Thoracic aorta (tissue), 2 donors: ENCODE measurements around the gene CELA2B. TPM values are rescaled to one million over a fixed set of nuclear protein-coding genes. Genes with fewer than 3 reads are reported as not detected.
"Not testable (repeated sequence)": the region's sequence is repeated elsewhere in the genome, so short reads cannot be mapped to it uniquely, and the experiment has no call there.

ENCODE experiments used
- ATAC-seq: fragments of 150-250 bp; one replicate; pipeline ENCODE4 v1.8.0; 2017; ENCODE audit warnings: low read depth; ENCODE audit not compliant: insufficient number of reproducible peaks, low FRiP score
- DNase-seq: peaks from one replicate; pipeline ENCODE4 v3.0.0-alpha.2; 2020; ENCODE audit warnings: low spot score
- H3K27ac ChIP-seq, 2 donors: fragments of 200-600 bp; sonication (generic); 1 replicate in 1 of 2; 2 replicates in 1 of 2; pipeline ENCODE4 v1.5.1; 2016; ENCODE audit warnings: mild to moderate bottlenecking in 2 of 2, moderate library complexity in 2 of 2
- H3K27me3 ChIP-seq: fragments of 200-600 bp; sonication (generic); replicated peaks from 2 replicates; pipeline ENCODE4 v1.6.0; 2016; ENCODE audit warnings: mild to moderate bottlenecking; ENCODE audit not compliant: insufficient read depth
- H3K36me3 ChIP-seq: fragments of 200-600 bp; sonication (generic); one replicate; pipeline ENCODE4 v1.5.1; 2016
- H3K4me1 ChIP-seq, 2 donors: fragments of 200-600 bp; sonication (generic); 1 replicate in 1 of 2; 2 replicates in 1 of 2; pipeline versions ENCODE4 v1.5.1 to v1.6.0; 2016; ENCODE audit warnings: low read depth in 2 of 2, mild to moderate bottlenecking in 1 of 2; ENCODE audit not compliant: control insufficient read depth in 1 of 2
- H3K4me3 ChIP-seq: fragments of 200-600 bp; sonication (generic); 2 replicates; pipeline ENCODE4 v1.5.1; 2016; ENCODE audit warnings: mild to moderate bottlenecking
- H3K9me3 ChIP-seq: fragments of 200-600 bp; sonication (generic); 2 replicates; pipeline ENCODE4 v1.5.1; 2016
- total RNA-seq, 2 donors: library from RNA; depleted of rRNA; stranded (reverse); fragments of >200 nt; gene quantifications; one replicate each; pipeline versions ENCODE4 v1.1.0 to v1.2.3, GENCODE V29; 2016
- TF ChIP-seq, protein P1 (sequence below): fragments of 200-600 bp; sonication (generic); IDR thresholded peaks from one replicate; pipeline ENCODE4 v1.5.1; 2019; ENCODE audit warnings: antibody characterized with exemption

The CELA2B gene
- total RNA-seq, 2 donors from 2014 or later, result not detected

DNA sequence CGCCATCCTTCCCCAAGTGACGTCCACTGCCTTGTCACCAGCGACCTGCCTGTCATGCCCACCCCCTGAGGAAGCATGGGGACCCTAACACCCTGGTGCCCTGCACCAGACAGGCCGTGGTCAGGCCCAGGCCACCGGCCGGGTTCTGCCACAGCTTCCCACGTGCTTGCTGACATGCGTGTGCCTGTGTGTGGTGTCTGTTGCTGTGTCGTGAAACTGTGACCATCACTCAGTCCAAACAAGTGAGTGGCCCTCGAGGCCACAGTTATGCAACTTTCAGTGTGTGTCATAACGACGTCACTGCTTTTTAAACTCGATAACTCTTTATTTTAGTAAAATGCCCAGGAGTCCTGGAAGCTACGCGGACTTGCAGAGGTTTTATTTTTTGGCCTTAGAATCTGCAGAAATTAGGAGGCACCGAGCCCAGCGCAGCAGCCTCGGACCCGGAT lies 46.2 kb upstream of the CELA2B start:
- ATAC-seq (no peak), DNase-seq (no peak)
- H3K27ac ChIP-seq, result no peak overlapping the region
- no peaks in the 10 kb centered on the region for H3K9me3 ChIP-seq
- H3K27me3 ChIP-seq, result no peaks in the 10 kb centered on the region
- TF ChIP-seq, protein P1, sequence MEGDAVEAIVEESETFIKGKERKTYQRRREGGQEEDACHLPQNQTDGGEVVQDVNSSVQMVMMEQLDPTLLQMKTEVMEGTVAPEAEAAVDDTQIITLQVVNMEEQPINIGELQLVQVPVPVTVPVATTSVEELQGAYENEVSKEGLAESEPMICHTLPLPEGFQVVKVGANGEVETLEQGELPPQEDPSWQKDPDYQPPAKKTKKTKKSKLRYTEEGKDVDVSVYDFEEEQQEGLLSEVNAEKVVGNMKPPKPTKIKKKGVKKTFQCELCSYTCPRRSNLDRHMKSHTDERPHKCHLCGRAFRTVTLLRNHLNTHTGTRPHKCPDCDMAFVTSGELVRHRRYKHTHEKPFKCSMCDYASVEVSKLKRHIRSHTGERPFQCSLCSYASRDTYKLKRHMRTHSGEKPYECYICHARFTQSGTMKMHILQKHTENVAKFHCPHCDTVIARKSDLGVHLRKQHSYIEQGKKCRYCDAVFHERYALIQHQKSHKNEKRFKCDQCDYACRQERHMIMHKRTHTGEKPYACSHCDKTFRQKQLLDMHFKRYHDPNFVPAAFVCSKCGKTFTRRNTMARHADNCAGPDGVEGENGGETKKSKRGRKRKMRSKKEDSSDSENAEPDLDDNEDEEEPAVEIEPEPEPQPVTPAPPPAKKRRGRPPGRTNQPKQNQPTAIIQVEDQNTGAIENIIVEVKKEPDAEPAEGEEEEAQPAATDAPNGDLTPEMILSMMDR, result no peak
- no peaks in the 10 kb centered on the region for H3K4me1 ChIP-seq
- H3K36me3 ChIP-seq, result peaks cover 11% of the 10 kb centered on the region
- H3K4me3 ChIP-seq, result no peak overlapping the region

DNA sequence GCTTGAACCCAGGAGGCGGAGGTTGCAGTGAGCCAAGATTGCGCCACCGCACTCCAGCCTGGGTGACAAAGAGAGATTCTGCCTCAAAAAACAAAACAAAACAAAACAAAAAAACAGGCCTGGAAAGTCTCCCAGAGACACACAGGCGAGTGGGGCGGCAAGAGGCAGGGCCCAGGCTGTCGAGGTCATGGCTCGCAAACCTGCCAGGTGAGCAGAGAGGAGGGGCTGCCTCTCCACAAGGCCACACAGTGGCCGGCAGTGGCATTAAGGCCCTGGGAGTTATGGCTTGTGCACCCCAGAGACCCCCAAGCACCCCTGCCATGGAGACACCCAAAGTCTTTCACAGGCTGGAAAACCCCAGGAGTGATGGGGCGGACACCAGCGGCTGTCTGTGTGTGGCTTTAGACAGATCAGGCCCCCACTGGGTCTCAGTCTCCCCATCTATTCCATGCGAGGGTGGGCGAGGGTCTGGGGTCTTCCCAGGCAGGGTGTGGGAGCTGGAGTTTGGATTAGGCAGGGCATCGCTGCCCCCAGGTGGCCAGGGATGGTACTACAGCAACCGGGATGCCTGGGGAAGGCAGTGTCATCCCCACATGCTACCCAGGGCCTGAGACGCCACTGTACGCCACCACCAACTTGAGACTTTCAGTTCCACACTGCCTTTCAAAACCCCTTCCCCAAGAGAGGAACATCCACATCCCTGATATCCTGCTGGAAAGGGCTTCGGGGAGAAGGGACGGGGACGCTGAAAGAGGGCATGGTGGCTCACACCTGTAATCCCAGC lies 44.9 kb upstream of the CELA2B start:
- no peak for DNase-seq
- no peaks in the 10 kb centered on the region for H3K4me1 ChIP-seq
- ATAC-seq, result peak; percentile 30
- TF ChIP-seq, protein P1, result peak; percentile 98
- no peaks in the 10 kb centered on the region for H3K9me3 ChIP-seq
- no peak overlapping the region for H3K27ac ChIP-seq
- no peak overlapping the region for H3K4me3 ChIP-seq
- no peaks in the 10 kb centered on the region for H3K27me3 ChIP-seq
- peaks cover 11% of the 10 kb centered on the region for H3K36me3 ChIP-seq

DNA sequence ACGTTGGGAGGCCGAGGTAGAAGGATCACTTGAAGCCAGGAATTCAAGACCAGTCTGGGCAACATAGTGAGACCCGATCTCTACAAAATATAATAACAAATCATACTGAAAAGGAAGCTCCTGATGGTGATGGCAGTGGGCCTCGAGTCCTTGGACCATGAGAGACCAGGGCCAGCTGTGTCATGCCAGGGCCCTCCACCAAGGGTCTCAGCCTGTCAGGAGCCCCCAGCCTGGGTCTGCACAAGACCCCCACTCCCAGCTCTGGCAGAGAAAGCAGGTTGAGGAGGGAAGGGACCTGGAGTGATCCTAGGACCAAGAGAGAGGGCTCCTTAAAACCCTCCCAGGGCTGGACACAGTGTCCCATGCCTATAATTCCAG lies 44.3 kb upstream of the CELA2B start:
- H3K4me1 ChIP-seq, result no peaks in the 10 kb centered on the region
- DNase-seq, result no peak
- H3K4me3 ChIP-seq, result no peak overlapping the region
- TF ChIP-seq, protein P1, result no peak
- no peak overlapping the region for H3K27ac ChIP-seq
- no peaks in the 10 kb centered on the region for H3K27me3 ChIP-seq
- no peak for ATAC-seq
- H3K9me3 ChIP-seq, result no peaks in the 10 kb centered on the region
- H3K36me3 ChIP-seq, result peaks cover 11% of the 10 kb centered on the region

DNA sequence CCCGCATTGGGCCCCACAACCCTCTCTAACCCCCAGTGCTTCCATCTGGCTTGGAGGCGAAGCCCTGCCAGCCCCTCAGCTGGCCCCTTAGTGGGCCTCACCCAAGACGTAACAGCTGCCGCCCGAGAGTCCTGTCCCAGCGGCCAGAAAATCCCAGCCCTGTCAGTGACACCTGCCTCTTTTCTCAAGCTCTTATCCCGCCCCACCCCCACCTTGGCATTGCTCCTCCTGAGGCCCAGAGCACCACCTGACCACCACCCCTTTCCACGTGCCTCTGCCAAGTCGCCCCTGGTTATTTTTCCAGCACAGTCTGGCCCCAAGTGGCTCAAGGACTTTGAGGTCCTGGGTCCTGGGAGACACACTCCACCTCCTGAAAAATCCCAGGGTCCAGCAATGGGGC lies 43.6 kb upstream of the CELA2B start:
- H3K36me3 ChIP-seq, result peaks cover 4% of the 10 kb centered on the region
- no peak for DNase-seq
- H3K4me1 ChIP-seq, result no peaks in the 10 kb centered on the region
- TF ChIP-seq, protein P1, result no peak
- H3K4me3 ChIP-seq, result no peak overlapping the region
- ATAC-seq, result no peak
- H3K27me3 ChIP-seq, result no peaks in the 10 kb centered on the region
- no peaks in the 10 kb centered on the region for H3K9me3 ChIP-seq
- H3K27ac ChIP-seq, result no peak overlapping the region

DNA sequence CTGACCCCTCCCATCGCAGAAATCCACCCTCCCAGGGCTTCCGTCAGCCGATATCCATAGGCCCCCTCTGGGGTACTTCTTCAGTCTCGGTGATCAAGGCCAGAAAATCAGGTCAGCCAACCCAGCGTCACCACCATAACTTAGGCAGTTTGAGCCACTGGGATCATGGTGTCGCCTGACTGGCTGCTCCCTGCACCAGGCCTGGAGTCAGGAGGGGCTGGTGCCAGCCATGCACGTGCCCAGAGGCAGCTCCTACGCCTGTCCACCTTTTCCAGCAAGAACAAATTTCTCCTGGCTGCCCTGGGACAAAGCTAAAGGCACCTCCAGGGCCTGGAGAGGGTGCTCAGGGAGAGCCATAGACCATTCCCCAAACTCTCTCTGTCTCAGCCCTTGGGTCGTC lies 42.4 kb upstream of the CELA2B start:
- no peak overlapping the region for H3K27ac ChIP-seq
- no peak for ATAC-seq
- H3K4me1 ChIP-seq, result no peaks in the 10 kb centered on the region
- H3K27me3 ChIP-seq, result no peaks in the 10 kb centered on the region
- TF ChIP-seq, protein P1, result no peak
- H3K36me3 ChIP-seq, result peaks cover 4% of the 10 kb centered on the region
- H3K4me3 ChIP-seq, result no peak overlapping the region
- H3K9me3 ChIP-seq, result no peaks in the 10 kb centered on the region
- DNase-seq, result no peak

DNA sequence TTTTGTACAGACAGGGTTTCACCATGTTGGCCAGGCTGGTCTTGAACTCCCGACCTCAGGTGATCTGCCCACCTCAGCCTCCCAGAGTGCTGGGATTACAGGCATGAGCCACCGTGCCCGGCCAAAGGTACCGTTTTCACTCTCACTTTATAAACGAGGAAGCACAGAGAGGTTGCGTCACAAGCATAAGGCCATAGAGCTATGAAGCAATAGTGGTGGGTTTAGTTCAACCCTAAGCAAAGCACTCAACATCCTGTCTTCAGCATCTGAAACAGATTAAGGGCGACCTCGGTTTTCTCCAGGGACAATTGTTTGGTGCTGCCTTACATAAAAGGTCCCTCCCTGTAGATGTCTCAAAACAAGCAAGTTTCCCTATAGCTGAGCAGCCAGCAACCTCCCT lies 41.2 kb upstream of the CELA2B start:
- DNase-seq, H3K9me3 ChIP-seq, H3K4me1 ChIP-seq, H3K36me3 ChIP-seq, H3K27ac ChIP-seq, ATAC-seq, H3K27me3 ChIP-seq, H3K4me3 ChIP-seq: not testable (repeated sequence)
